DOHH2 (cell line): Measurements from ENCODE around the gene COX8A.

Experiments
- CTCF ChIP-seq: fragments of 200-600 bp; sonication (generic); IDR thresholded peaks from one replicate; pipeline ENCODE4 v1.5.1; 2014; ENCODE audit warnings: antibody characterized with exemption, mild to moderate bottlenecking, low read depth, low read length; ENCODE audit not compliant: poor library complexity, severe bottlenecking
- EZH2phosphoT487 ChIP-seq: fragments of 200-600 bp; sonication (generic); IDR thresholded peaks from 2 replicates; pipeline ENCODE4 v1.6.1; 2017; ENCODE audit warnings: borderline replicate concordance, mild to moderate bottlenecking, antibody characterized with exemption, low read length, moderate library complexity, mixed read lengths

- TF ChIP-seq CTCF (no peak), EZH2phosphoT487 (no peak)
These were observed 12.6 kb downstream of the COX8A start for GRCh38 chr11:63986932-63987513.
